Measurements from ENCODE around the gene ARHGAP35.

The ARHGAP35 gene

DNA sequence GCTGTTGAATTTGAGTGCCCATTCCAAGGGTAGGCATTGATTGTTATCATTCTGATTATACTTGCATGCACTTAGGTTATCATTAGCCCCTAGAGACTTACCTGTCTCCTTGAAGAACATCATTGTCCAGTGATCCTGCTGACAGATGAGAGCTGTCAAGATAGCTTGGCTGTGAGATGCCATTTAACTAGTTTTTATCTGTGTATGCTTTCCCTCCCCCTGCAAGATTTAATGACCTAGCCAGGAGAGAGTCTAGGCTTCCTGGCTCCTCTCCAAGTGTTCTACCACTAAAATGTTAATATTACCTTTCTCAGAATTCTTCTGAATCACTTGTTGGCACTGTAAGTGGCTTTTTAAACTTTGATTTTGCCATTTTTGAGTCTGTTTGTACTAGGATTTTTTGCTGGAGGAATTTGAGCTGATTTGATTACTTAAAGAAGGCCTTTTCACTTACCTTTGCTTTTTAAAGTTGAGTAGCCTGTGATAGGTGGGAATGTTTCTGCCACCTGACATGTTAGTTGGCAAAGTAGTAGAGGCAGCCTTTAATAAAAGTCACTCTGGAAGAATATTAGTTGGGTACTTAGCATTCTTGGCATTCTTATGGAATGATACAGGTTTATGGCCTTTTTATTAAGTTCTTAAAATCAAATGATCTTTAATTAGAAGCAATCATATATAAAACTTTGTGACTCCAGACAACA lies 41.1 kb downstream of the ARHGAP35 start:
- Histone ChIP-seq H3K4me1 (ENCODE audit: control insufficient read depth, insufficient read depth, low read length) (peaks cover 8% of the 10 kb centered on the region), H3K36me3 (ENCODE audit: control insufficient read depth, insufficient read depth, low read length) (no peaks in the 10 kb centered on the region), H3K4me3 (ENCODE audit: low read depth, low read length) (no peak overlapping the region), H3K9ac (ENCODE audit: low read depth, low read length) (no peak overlapping the region), H3K9me3 (ENCODE audit: control insufficient read depth, insufficient read depth, low read length) (no peaks in the 10 kb centered on the region), H3K27me3 (ENCODE audit: control insufficient read depth, insufficient read depth, low read length) (no peaks in the 10 kb centered on the region)

DNA sequence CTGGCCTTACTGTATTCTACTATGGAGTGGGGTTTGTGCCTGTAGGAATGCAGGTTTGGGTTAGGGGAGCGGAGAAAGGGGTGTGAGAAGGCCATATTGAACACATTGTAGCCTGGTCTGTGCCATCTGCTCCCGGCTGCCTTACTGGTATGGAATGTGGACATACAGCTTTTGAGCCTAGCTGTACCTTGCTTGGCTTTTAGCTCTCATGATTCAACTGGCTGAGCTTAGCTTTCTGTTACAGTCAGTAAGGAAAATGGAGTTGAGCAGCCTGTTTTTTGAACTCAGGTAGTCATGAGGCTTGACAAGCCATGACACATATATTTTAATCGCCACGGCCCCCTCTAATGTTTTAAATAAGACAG lies 41.6 kb downstream of the ARHGAP35 start:
- no peaks in the 10 kb centered on the region for H3K27me3 ChIP-seq (ENCODE audit: control insufficient read depth, insufficient read depth, low read length)
- peaks cover 8% of the 10 kb centered on the region for H3K4me1 ChIP-seq (ENCODE audit: control insufficient read depth, insufficient read depth, low read length)
- no peaks in the 10 kb centered on the region for H3K36me3 ChIP-seq (ENCODE audit: control insufficient read depth, insufficient read depth, low read length)
- H3K9ac ChIP-seq (ENCODE audit: low read depth, low read length) = no peak overlapping the region
- no peak overlapping the region for H3K4me3 ChIP-seq (ENCODE audit: low read depth, low read length)
- H3K9me3 ChIP-seq (ENCODE audit: control insufficient read depth, insufficient read depth, low read length) = no peaks in the 10 kb centered on the region

DNA sequence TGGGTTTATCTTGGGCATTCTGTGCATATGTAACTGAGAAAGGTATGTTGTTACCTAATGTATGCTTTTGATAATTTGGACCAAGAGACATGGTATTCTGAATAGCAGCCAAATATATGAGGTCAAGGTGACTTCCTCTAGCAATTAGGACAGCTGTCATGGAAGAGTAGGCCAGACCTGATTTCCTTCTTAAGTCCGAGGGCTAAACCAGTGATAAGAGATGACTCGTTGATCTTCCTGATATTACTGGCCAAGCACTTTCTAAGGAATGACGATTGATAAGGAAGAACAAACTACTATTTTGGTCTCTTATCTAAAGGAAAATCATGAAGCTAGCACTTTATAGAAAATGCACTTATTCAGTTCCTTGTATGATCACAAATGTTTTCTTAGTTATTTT lies 42.7 kb downstream of the ARHGAP35 start:
- Histone ChIP-seq H3K9ac (ENCODE audit: low read depth, low read length) (no peak overlapping the region), H3K9me3 (ENCODE audit: control insufficient read depth, insufficient read depth, low read length) (no peaks in the 10 kb centered on the region), H3K4me1 (ENCODE audit: control insufficient read depth, insufficient read depth, low read length) (peaks cover 8% of the 10 kb centered on the region), H3K36me3 (ENCODE audit: control insufficient read depth, insufficient read depth, low read length) (no peaks in the 10 kb centered on the region), H3K27me3 (ENCODE audit: control insufficient read depth, insufficient read depth, low read length) (no peaks in the 10 kb centered on the region), H3K4me3 (ENCODE audit: low read depth, low read length) (no peak overlapping the region)

DNA sequence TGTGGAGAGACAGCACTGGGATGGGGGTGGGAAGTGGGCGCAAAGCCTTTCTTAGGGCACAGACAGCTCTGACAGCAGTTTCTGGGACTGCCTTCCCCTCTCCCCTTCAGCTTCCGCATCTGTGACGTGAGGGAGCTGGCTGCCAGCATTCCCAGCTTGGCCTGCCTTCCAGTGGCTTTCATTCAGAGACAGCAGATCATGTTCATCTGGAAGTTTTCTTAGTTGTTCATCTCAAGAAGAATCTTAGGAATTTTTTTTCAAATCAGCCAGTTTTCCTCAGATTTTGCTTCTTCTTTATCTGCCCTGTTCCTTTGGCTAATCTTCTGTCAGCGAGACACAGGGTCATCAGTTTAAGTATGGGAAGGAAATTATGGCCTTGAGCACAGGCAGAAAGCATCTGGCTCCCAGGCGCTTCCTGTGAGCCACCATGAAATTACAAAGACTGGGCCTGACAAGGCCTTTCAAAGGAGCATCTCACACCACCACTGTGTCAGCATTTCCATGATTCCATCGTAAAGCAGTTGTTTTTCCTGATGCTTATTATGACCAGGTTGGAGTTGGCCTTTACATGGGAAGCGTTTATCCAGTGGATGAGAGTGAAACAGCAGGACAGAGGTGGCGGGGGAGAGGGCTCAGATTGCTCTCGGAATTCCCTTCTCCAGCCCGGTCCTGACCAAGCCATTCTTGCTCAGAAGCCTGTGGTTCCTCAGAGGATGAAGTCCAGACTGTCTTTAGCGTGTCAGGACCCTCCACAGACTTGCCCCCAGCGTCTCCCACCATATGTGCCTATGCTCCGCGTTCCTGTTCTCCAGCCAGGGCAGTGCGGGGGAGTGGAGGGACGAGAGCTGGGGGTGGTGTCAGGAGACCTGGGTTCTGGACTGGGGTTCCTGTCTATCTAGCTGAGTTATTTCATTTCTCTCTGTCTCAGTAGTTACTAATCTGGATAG lies 43.6 kb downstream of the ARHGAP35 start:
- H3K4me1 ChIP-seq (ENCODE audit: control insufficient read depth, insufficient read depth, low read length) = peaks cover 8% of the 10 kb centered on the region
- H3K9me3 ChIP-seq (ENCODE audit: control insufficient read depth, insufficient read depth, low read length) = no peaks in the 10 kb centered on the region
- no peak overlapping the region for H3K9ac ChIP-seq (ENCODE audit: low read depth, low read length)
- H3K27me3 ChIP-seq (ENCODE audit: control insufficient read depth, insufficient read depth, low read length) = no peaks in the 10 kb centered on the region
- no peaks in the 10 kb centered on the region for H3K36me3 ChIP-seq (ENCODE audit: control insufficient read depth, insufficient read depth, low read length)
- no peak overlapping the region for H3K4me3 ChIP-seq (ENCODE audit: low read depth, low read length)

DNA sequence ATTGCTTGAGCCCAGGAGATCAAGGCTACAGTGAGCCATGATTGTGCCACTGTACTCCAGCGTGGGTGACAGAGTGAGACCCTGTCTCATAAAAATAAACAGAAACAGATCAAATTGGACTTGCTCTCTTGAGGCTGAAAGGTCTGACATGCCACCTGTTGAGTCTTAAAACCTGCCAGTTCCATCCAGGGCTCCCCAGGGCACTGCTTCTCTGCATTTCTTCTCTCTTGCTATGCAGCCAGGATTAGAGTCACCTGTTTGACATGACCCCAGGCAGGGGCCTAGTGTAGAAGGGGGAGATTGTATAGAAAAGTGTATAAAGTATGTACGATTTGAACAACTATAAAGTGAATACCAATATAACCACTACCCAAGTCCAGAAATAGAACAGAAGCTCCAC lies 45.4 kb downstream of the ARHGAP35 start:
- H3K4me1 ChIP-seq (ENCODE audit: control insufficient read depth, insufficient read depth, low read length) = peaks cover 8% of the 10 kb centered on the region
- no peak overlapping the region for H3K9ac ChIP-seq (ENCODE audit: low read depth, low read length)
- no peaks in the 10 kb centered on the region for H3K36me3 ChIP-seq (ENCODE audit: control insufficient read depth, insufficient read depth, low read length)
- no peak overlapping the region for H3K4me3 ChIP-seq (ENCODE audit: low read depth, low read length)
- no peaks in the 10 kb centered on the region for H3K27me3 ChIP-seq (ENCODE audit: control insufficient read depth, insufficient read depth, low read length)
- no peaks in the 10 kb centered on the region for H3K9me3 ChIP-seq (ENCODE audit: control insufficient read depth, insufficient read depth, low read length)

DNA sequence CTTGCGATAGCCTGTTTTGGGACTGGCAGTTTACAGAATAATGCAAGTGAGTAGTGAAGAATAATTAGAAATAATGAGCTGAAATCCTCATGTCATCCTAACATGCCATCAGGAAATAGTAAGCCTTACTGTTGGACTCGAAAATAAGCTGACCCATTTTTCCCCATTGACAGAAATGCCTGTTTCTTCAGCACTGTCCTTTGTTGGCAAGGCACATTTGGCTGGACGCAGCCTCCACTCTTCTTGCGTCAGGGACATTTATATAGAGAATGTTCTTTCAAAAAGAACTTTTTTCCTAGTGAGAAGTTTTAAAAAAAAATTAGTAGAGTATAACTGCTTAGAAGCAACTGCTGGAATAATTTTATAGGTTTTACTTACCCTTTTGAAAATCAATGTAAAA lies 47.1 kb downstream of the ARHGAP35 start:
- H3K9ac ChIP-seq (ENCODE audit: low read depth, low read length) = no peak overlapping the region
- no peak overlapping the region for H3K4me3 ChIP-seq (ENCODE audit: low read depth, low read length)
- no peaks in the 10 kb centered on the region for H3K9me3 ChIP-seq (ENCODE audit: control insufficient read depth, insufficient read depth, low read length)
- peaks cover 8% of the 10 kb centered on the region for H3K4me1 ChIP-seq (ENCODE audit: control insufficient read depth, insufficient read depth, low read length)
- no peaks in the 10 kb centered on the region for H3K36me3 ChIP-seq (ENCODE audit: control insufficient read depth, insufficient read depth, low read length)
- H3K27me3 ChIP-seq (ENCODE audit: control insufficient read depth, insufficient read depth, low read length) = no peaks in the 10 kb centered on the region

DNA sequence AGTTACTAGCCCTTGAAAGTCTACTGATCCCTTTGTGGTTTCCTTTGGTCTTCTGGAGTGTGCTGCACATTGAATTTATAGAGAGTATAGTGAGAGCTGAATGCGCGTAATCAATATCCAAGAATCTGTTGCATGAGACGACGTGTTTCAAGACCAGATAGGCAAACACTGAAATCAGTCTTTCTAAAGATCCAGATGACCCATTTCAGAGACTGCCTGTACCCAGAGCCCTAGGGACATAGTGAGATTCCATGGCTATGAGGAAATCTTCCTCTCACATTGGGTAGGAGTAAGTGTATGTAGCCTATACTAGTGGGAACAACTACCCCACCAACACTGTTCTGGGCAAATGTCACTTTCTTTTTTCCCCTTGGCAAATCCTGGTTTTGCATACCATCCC lies 48.6 kb downstream of the ARHGAP35 start:
- H3K4me3 ChIP-seq (ENCODE audit: low read depth, low read length) = no peak overlapping the region
- no peak overlapping the region for H3K9ac ChIP-seq (ENCODE audit: low read depth, low read length)
- H3K4me1 ChIP-seq (ENCODE audit: control insufficient read depth, insufficient read depth, low read length) = no peaks in the 10 kb centered on the region
- H3K27me3 ChIP-seq (ENCODE audit: control insufficient read depth, insufficient read depth, low read length) = no peaks in the 10 kb centered on the region
- H3K36me3 ChIP-seq (ENCODE audit: control insufficient read depth, insufficient read depth, low read length) = no peaks in the 10 kb centered on the region
- H3K9me3 ChIP-seq (ENCODE audit: control insufficient read depth, insufficient read depth, low read length) = no peaks in the 10 kb centered on the region
